H1 (cell line): ENCODE measurements around the gene CMSS1. TPM values are rescaled to one million over a fixed set of nuclear protein-coding genes. Genes with fewer than 3 reads are reported as not detected.

Experiments
- CTCF ChIA-PET: fragments of 300-600 bp; sonication (Branson Sonifier 250); formaldehyde crosslinking; loops from one replicate; lab custom pipeline; 2021; ENCODE audit not compliant: partially characterized antibody; lab: Charles Lee
- POLR2A ChIA-PET: fragments of 300-600 bp; sonication (Branson Sonifier 250); formaldehyde crosslinking; loops from one replicate; lab custom pipeline; 2021; ENCODE audit warnings: inconsistent platforms; ENCODE audit not compliant: partially characterized antibody; lab: Charles Lee
- DNase-seq, 2 experiments: peaks; one replicate each; pipeline versions ENCODE4 v3.0.0 to v3.0.0-alpha.2; 2010 to 2022; ENCODE audit warnings: low spot score in 2 of 2, low read depth in 1 of 2, mixed read lengths in 1 of 2
- FAIRE-seq: peaks from 2 replicates; lab custom pipeline; 2011; peaks lifted over from hg19 to GRCh38; lab: Jason Lieb, UNC
- H2AFZ ChIP-seq: 2 replicates; pipeline ENCODE4 v1.8.1; 2012; ENCODE audit warnings: low read length, inconsistent platforms
- H2AK5ac ChIP-seq: 2 replicates; pipeline ENCODE4 v1.6.1; 2013; ENCODE audit warnings: low read depth, low read length
- H2BK120ac ChIP-seq: replicated peaks from 2 replicates; pipeline ENCODE3; 2013; ENCODE audit warnings: low read depth, low read length, inconsistent platforms
- H2BK12ac ChIP-seq: 2 replicates; pipeline ENCODE4 v1.6.1; 2013; ENCODE audit warnings: low read depth, low read length
- H2BK15ac ChIP-seq: 2 replicates; pipeline ENCODE4 v1.6.1; 2013; ENCODE audit warnings: low read length
- H2BK20ac ChIP-seq: 2 replicates; pipeline ENCODE4 v1.6.1; 2013; ENCODE audit warnings: low read length
- H2BK5ac ChIP-seq: 2 replicates; pipeline ENCODE4 v1.6.1; 2013; ENCODE audit warnings: low read depth, low read length
- H3K14ac ChIP-seq: 2 replicates; pipeline ENCODE4 v1.6.1; 2013; ENCODE audit warnings: inconsistent platforms; ENCODE audit not compliant: insufficient read length
- H3K18ac ChIP-seq: 2 replicates; pipeline ENCODE4 v1.6.1; 2013; ENCODE audit warnings: low read length; ENCODE audit errors: extremely low read depth
- H3K23ac ChIP-seq: 2 replicates; pipeline ENCODE4 v1.6.1; 2013; ENCODE audit warnings: inconsistent platforms; ENCODE audit not compliant: insufficient read length
- H3K23me2 ChIP-seq: 2 replicates; pipeline ENCODE4 v1.6.1; 2013; ENCODE audit warnings: low read depth, low read length
- H3K27ac ChIP-seq: 2 replicates; pipeline ENCODE4 v1.6.1; 2011; ENCODE audit warnings: low read depth, low read length, inconsistent platforms
- H3K27me3 ChIP-seq, 4 experiments: replicated peaks in 1 of 4; 1 replicate in 1 of 4; 2 replicates in 3 of 4; pipeline versions ENCODE4 v1.6.1 to v1.8.1; 2011 to 2013; ENCODE audit warnings: low read length in 3 of 4, mild to moderate bottlenecking in 3 of 4, inconsistent platforms in 2 of 4, mixed read lengths in 2 of 4, moderate library complexity in 1 of 4; ENCODE audit not compliant: control insufficient read depth in 3 of 4, insufficient read depth in 3 of 4; ENCODE audit errors: extremely low read depth in 1 of 4
- H3K36me3 ChIP-seq, 4 experiments: 2 replicates each; pipeline versions ENCODE4 v1.6.1 to v1.8.1; 2011 to 2013; ENCODE audit warnings: mild to moderate bottlenecking in 4 of 4, low read length in 3 of 4, moderate library complexity in 2 of 4, control low read depth in 1 of 4, inconsistent platforms in 1 of 4; ENCODE audit not compliant: insufficient read depth in 4 of 4, control insufficient read depth in 2 of 4
- H3K4ac ChIP-seq: replicated peaks from 2 replicates; pipeline ENCODE3; 2013; ENCODE audit warnings: low read length, low read depth, mixed read lengths, inconsistent platforms; ENCODE audit not compliant: insufficient read length
- H3K4me1 ChIP-seq, 4 experiments: replicated peaks in 1 of 4; 1 replicate in 1 of 4; 2 replicates in 3 of 4; pipeline versions ENCODE4 v1.6.1 to v1.8.1; 2011 to 2013; ENCODE audit warnings: low read length in 3 of 4, inconsistent platforms in 2 of 4, mixed read lengths in 1 of 4; ENCODE audit not compliant: insufficient read depth in 4 of 4, control insufficient read depth in 3 of 4
- H3K4me2 ChIP-seq, 2 experiments: 2 replicates each; pipeline versions ENCODE4 v1.6.1 to v1.8.1; 2011 to 2013; ENCODE audit warnings: low read depth in 2 of 2, low read length in 2 of 2, control low read depth in 1 of 2, inconsistent platforms in 1 of 2, mild to moderate bottlenecking in 1 of 2; ENCODE audit not compliant: insufficient read depth in 1 of 2
- H3K4me3 ChIP-seq, 4 experiments: fragments of 200-600, 300-600 bp in 1 of 4; sonication (generic), shearing (Covaris generic), sonication (Bioruptor Twin) in 1 of 4; 2 replicates each; pipeline versions ENCODE4 v1.5.1 to v1.8.1; 2011 to 2016; ENCODE audit warnings: low read length in 4 of 4, low read depth in 3 of 4, control low read depth in 2 of 4, inconsistent platforms in 2 of 4, mild to moderate bottlenecking in 2 of 4, mixed read lengths in 1 of 4, moderate library complexity in 1 of 4; ENCODE audit not compliant: insufficient read depth in 2 of 4; ENCODE audit errors: extremely low read depth in 1 of 4
- H3K56ac ChIP-seq: replicated peaks from 2 replicates; pipeline ENCODE3; 2013; ENCODE audit warnings: low read depth, mild to moderate bottlenecking, mixed read lengths, low read length, inconsistent platforms; ENCODE audit not compliant: insufficient read length
- H3K79me1 ChIP-seq: 2 replicates; pipeline ENCODE4 v1.6.1; 2013; ENCODE audit warnings: low read depth, low read length, control low read depth
- H3K79me2 ChIP-seq, 2 experiments: 2 replicates each; pipeline versions ENCODE4 v1.6.1 to v1.8.1; 2012 to 2013; ENCODE audit warnings: low read length in 2 of 2, mild to moderate bottlenecking in 2 of 2, inconsistent platforms in 1 of 2; ENCODE audit not compliant: insufficient read depth in 2 of 2, control insufficient read depth in 1 of 2
- H3K9ac ChIP-seq, 4 experiments: replicated peaks in 1 of 4; 1 replicate in 1 of 4; 2 replicates in 3 of 4; pipeline versions ENCODE4 v1.6.1 to v1.8.1; 2011 to 2013; ENCODE audit warnings: low read depth in 3 of 4, low read length in 3 of 4, control low read depth in 2 of 4, mild to moderate bottlenecking in 2 of 4, moderate library complexity in 2 of 4, inconsistent platforms in 1 of 4; ENCODE audit errors: extremely low read depth in 1 of 4
- H3K9me3 ChIP-seq, 2 experiments: 2 replicates each; pipeline versions ENCODE4 v1.6.1 to v1.8.1; 2012 to 2013; ENCODE audit warnings: mild to moderate bottlenecking in 2 of 2, moderate library complexity in 2 of 2, control low read depth in 1 of 2, inconsistent platforms in 1 of 2, low read depth in 1 of 2, low read length in 1 of 2, mixed read lengths in 1 of 2; ENCODE audit not compliant: insufficient read depth in 2 of 2
- H4K20me1 ChIP-seq, 2 experiments: replicated peaks in 1 of 2; 2 replicates each; pipeline versions ENCODE3 to v1.8.1; 2011 to 2013; ENCODE audit warnings: inconsistent platforms in 2 of 2, low read length in 2 of 2, mild to moderate bottlenecking in 1 of 2; ENCODE audit not compliant: insufficient read depth in 2 of 2, control insufficient read depth in 1 of 2
- H4K5ac ChIP-seq: 2 replicates; pipeline ENCODE4 v1.6.1; 2013; ENCODE audit warnings: low read length, low read depth, mixed read lengths, inconsistent platforms; ENCODE audit not compliant: insufficient read length
- H4K8ac ChIP-seq: 2 replicates; pipeline ENCODE4 v1.8.0; 2013; ENCODE audit warnings: mild to moderate bottlenecking, moderate library complexity, low read length, inconsistent platforms; ENCODE audit not compliant: insufficient read depth; ENCODE audit errors: extremely low read depth
- H4K91ac ChIP-seq: replicated peaks from 2 replicates; pipeline ENCODE3; 2013; ENCODE audit warnings: low read length, mixed read lengths, inconsistent platforms; ENCODE audit not compliant: insufficient read length
- CBX8 ChIP-seq: fragments of 300-800, 300-1000 bp; sonication (generic); IDR thresholded peaks from 2 replicates; pipeline ENCODE4 v1.7.1; 2016; ENCODE audit warnings: low read depth, low read length, borderline replicate concordance
- CEBPB ChIP-seq: IDR thresholded peaks from 2 replicates; pipeline ENCODE4 v1.6.1; 2012; ENCODE audit warnings: low read depth, low read length
- CHD2 ChIP-seq: IDR thresholded peaks from 2 replicates; pipeline ENCODE4 v1.6.1; 2012; ENCODE audit warnings: low read length, improper control_type of control experiment
- E2F6 ChIP-seq: IDR thresholded peaks from 2 replicates; pipeline ENCODE4 v1.6.1; 2012; ENCODE audit warnings: inconsistent platforms
- GTF2F1 ChIP-seq: IDR thresholded peaks from 2 replicates; pipeline ENCODE4 v1.6.1; 2012; ENCODE audit warnings: low read depth, low read length, improper control_type of control experiment, borderline replicate concordance
- NANOG ChIP-seq: IDR thresholded peaks from 2 replicates; pipeline ENCODE4 v1.6.1; 2011; ENCODE audit warnings: low read length, low read depth, mild to moderate bottlenecking, inconsistent platforms; ENCODE audit not compliant: insufficient read depth, poor library complexity, severe bottlenecking
- PHF8 ChIP-seq: fragments of 200-600 bp; sonication (generic); conservative IDR thresholded peaks from 2 replicates; pipeline ENCODE4 v1.7.1; 2012; ENCODE audit warnings: low read depth, mild to moderate bottlenecking, inconsistent platforms, low read length, moderate library complexity
- SP2 ChIP-seq: IDR thresholded peaks from 2 replicates; pipeline ENCODE4 v1.6.1; 2012; ENCODE audit warnings: mild to moderate bottlenecking, low read length, inconsistent platforms
- WGBS, 2 experiments: shearing (Covaris generic) in 1 of 2; methylation state at CpG; one replicate each; pipeline versions ENCODE4 v1.1.6 to v1.1.7; 2013 to 2015; ENCODE audit warnings: low lambda C conversion rate in 2 of 2, mixed read lengths in 2 of 2, inconsistent platforms in 1 of 2, low coverage in 1 of 2, missing lambda C conversion rate in 1 of 2; ENCODE audit not compliant: insufficient replicate concordance in 2 of 2, insufficient coverage in 1 of 2, insufficient read length in 1 of 2; ENCODE audit errors: extremely low coverage in 1 of 2, missing lambda C conversion rate in 1 of 2; 5-methylcytosine and 5-hydroxymethylcytosine counted together
- polyA plus RNA-seq, 7 experiments: library from polyadenylated mRNA; depleted of rRNA in 3 of 7; stranded (reverse) in 5 of 7; unstranded in 2 of 7; fragments of >200 nt in 5 of 7; fragments of 200-250 nt in 2 of 7; gene quantifications; 1 replicate in 5 of 7; 2 replicates in 1 of 7; 4 replicates in 1 of 7; pipeline versions ENCODE4 v1.2.1 to v1.2.3, GENCODE V29; 2011 to 2013; ENCODE audit warnings: missing spikeins in 2 of 7, mixed read lengths in 2 of 7
- total RNA-seq: library from RNA; stranded (reverse); fragmentation: NEBNext Ultra II Directional; extraction: Animal tissue kit (Norgen Biotek cat#: 25700); gene quantifications from 2 replicates; pipeline ENCODE4 v1.2.1, GENCODE V29; 2021
- TF ChIP-seq, protein P1 (sequence below): IDR thresholded peaks from 2 replicates; pipeline ENCODE4 v1.6.1; 2012; ENCODE audit warnings: low read length, inconsistent platforms

CMSS1 gene
- total and polyA plus RNA-seq, 2 of the 8 experiments (the other 6 are each of a cell fraction or from before 2014, with no cell fraction given) = 15.2 to 75.1 TPM

DNA sequence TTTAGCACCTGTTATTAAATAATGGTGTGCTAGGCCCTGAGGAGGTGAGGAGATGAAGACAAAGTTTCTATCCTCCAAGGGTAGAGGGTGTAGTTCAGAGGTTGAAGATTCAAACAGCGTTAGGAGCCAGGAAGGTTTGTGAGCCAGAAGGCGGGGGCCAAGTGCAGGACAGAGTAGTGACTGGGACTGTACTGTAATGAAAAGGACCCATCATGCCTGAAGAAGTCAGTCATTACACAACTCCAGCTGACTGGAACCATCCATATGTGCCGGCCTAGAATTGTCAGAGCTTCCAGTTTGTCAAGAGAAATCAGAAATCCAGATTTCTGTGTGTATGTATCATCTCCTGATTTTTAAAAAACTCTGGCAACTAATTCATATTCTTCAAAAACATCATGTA, 241.8 kb downstream of the CMSS1 start:
- no peak overlapping the region for H3K27ac ChIP-seq
- no peak overlapping the region for H3K4me2 ChIP-seq
- no peak overlapping the region for H4K8ac ChIP-seq
- no peak overlapping the region for H4K5ac ChIP-seq
- FAIRE-seq (no peak), DNase-seq (no peak)
- no peak overlapping the region for H3K18ac ChIP-seq
- H2BK5ac ChIP-seq = no peak overlapping the region
- no peak overlapping the region for H2BK120ac ChIP-seq
- no peak overlapping the region for H3K56ac ChIP-seq
- no peak overlapping the region for H3K14ac ChIP-seq
- H4K20me1 ChIP-seq = no peaks in the 10 kb centered on the region
- H2BK15ac ChIP-seq = no peak overlapping the region
- no peak overlapping the region for H2BK20ac ChIP-seq
- no peak overlapping the region for H4K91ac ChIP-seq
- H3K27me3 ChIP-seq = no peaks in the 10 kb centered on the region
- CTCF ChIA-PET = interaction anchor here (0.7 to 1.2 kb wide), 3 partner anchors 15 to 238 kb away, joined by 3 to 5 read pairs (median 4); no protein-coding TSS in a partner anchor
- 95% methylated on average over 3 of the region's 3 CpGs; no CpG with 5 or more reads in 1 of the 2 experiments for WGBS, 2 experiments
- no peak overlapping the region for H2AK5ac ChIP-seq
- H3K79me2 ChIP-seq = no peaks in the 10 kb centered on the region
- H3K23ac ChIP-seq = no peak overlapping the region
- 0 out of 2 replicates have a peak, but pooled peaks cover 2% of the 10 kb centered on the region for H3K79me1 ChIP-seq
- no peaks in the 10 kb centered on the region; a peak in 1 of 7 replicates for H3K4me1 ChIP-seq
- no peak overlapping the region for H3K9ac ChIP-seq
- no peak overlapping the region for H3K4me3 ChIP-seq
- no peak overlapping the region for H2AFZ ChIP-seq
- POLR2A ChIA-PET = no interaction called here
- H3K4ac ChIP-seq = no peak overlapping the region
- no peaks in the 10 kb centered on the region for H3K36me3 ChIP-seq
- no peak overlapping the region for H2BK12ac ChIP-seq
- H3K9me3 ChIP-seq = no peaks in the 10 kb centered on the region
- H3K23me2 ChIP-seq = no peaks in the 10 kb centered on the region; the same call in 1 of the 2 replicates
- TF ChIP-seq CBX8 = no peak
- TF ChIP-seq PHF8 = no peak
- no peak for TF ChIP-seq NANOG
- TF ChIP-seq CHD2 = no peak
- no peak for TF ChIP-seq E2F6
- TF ChIP-seq CEBPB = no peak
- TF ChIP-seq SP2 = no peak
- TF ChIP-seq, protein P1, sequence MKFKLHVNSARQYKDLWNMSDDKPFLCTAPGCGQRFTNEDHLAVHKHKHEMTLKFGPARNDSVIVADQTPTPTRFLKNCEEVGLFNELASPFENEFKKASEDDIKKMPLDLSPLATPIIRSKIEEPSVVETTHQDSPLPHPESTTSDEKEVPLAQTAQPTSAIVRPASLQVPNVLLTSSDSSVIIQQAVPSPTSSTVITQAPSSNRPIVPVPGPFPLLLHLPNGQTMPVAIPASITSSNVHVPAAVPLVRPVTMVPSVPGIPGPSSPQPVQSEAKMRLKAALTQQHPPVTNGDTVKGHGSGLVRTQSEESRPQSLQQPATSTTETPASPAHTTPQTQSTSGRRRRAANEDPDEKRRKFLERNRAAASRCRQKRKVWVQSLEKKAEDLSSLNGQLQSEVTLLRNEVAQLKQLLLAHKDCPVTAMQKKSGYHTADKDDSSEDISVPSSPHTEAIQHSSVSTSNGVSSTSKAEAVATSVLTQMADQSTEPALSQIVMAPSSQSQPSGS = no peak
- no peak for TF ChIP-seq GTF2F1
